ENCODE data around the gene CCM2L.

The CCM2L gene

GRCh38 chr20:32036716-32037485 lies 26.7 kb downstream of the CCM2L start:
- H3K9me2 ChIP-seq (replicated peaks; ENCODE audit: control insufficient read depth, low read length) = no peaks in the 10 kb centered on the region
- peak overlapping the region; percentile 89 for H3K27ac ChIP-seq (ENCODE audit: low read depth, low read length)
- no peaks in the 10 kb centered on the region for H4K20me1 ChIP-seq (ENCODE audit: control insufficient read depth, insufficient read depth, low read depth, low read length)
- no peaks in the 10 kb centered on the region for H3K79me2 ChIP-seq (ENCODE audit: control insufficient read depth, low read length)
- peaks cover 33% of the 10 kb centered on the region for H3F3A ChIP-seq (ENCODE audit: control insufficient read depth, insufficient read depth)
- H3K4me3 ChIP-seq (ENCODE audit: low read length) = peak overlapping the region; percentile 56
- H3K27me3 ChIP-seq (ENCODE audit: control insufficient read depth, low read length) = no peaks in the 10 kb centered on the region
- H3K36me3 ChIP-seq (ENCODE audit: control insufficient read depth, low read length) = no peaks in the 10 kb centered on the region
- peak overlapping the region; percentile 79 for H3K4me2 ChIP-seq (ENCODE audit: low read length)
- no peaks in the 10 kb centered on the region for H3K9me3 ChIP-seq (ENCODE audit: control insufficient read depth, insufficient read depth, low read length)
- TF ChIP-seq CTCF (IDR thresholded peaks at IDR 0.05; ENCODE audit: low read depth, low read length, poor library complexity, severe bottlenecking) (no peak), EZH2phosphoT487 (IDR thresholded peaks at IDR 0.05; ENCODE audit: borderline replicate concordance, low read length) (no peak)
- peaks cover 100% of the 10 kb centered on the region for H3K4me1 ChIP-seq (ENCODE audit: control insufficient read depth, low read length)

DNA sequence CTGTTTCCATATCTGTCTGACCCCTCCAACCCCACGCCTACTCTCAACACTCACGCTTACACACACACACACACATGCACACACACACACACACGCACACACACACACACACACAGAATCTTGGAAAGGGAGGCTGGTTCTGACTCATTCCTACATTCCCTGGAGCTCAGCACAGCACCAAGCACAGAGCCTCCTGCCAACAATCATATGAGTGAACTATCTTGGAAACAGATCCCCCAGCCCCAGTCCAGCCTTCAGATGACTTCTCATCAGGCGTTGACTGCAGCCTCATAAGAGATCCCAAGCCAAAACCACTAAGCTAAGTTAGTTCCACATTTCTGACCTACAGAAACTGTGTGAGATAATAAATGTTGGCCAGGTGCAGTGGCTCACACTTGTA lies 27.7 kb downstream of the CCM2L start:
- Histone ChIP-seq H3K9me2 (replicated peaks; ENCODE audit: control insufficient read depth, low read length) (no peaks in the 10 kb centered on the region), H3K27me3 (ENCODE audit: control insufficient read depth, low read length) (no peaks in the 10 kb centered on the region), H3K36me3 (ENCODE audit: control insufficient read depth, low read length) (no peaks in the 10 kb centered on the region), H3K27ac (ENCODE audit: low read depth, low read length) (peak overlapping the region; percentile 89), H3K9me3 (ENCODE audit: control insufficient read depth, insufficient read depth, low read length) (no peaks in the 10 kb centered on the region), H3F3A (ENCODE audit: control insufficient read depth, insufficient read depth) (peaks cover 37% of the 10 kb centered on the region), H3K4me2 (ENCODE audit: low read length) (peak overlapping the region; percentile 79), H3K79me2 (ENCODE audit: control insufficient read depth, low read length) (no peaks in the 10 kb centered on the region), H4K20me1 (ENCODE audit: control insufficient read depth, insufficient read depth, low read depth, low read length) (no peaks in the 10 kb centered on the region), H3K4me3 (ENCODE audit: low read length) (peak overlapping the region; percentile 56), H3K4me1 (ENCODE audit: control insufficient read depth, low read length) (peaks cover 100% of the 10 kb centered on the region)
- TF ChIP-seq EZH2phosphoT487 (IDR thresholded peaks at IDR 0.05; ENCODE audit: borderline replicate concordance, low read length) = no peak

- Histone ChIP-seq H3K9me2 (replicated peaks; ENCODE audit: control insufficient read depth, low read length) (no peaks in the 10 kb centered on the region), H3K4me2 (ENCODE audit: low read length) (peak overlapping the region; percentile 79), H3K27me3 (ENCODE audit: control insufficient read depth, low read length) (no peaks in the 10 kb centered on the region), H4K20me1 (ENCODE audit: control insufficient read depth, insufficient read depth, low read depth, low read length) (no peaks in the 10 kb centered on the region), H3K4me1 (ENCODE audit: control insufficient read depth, low read length) (peaks cover 78% of the 10 kb centered on the region), H3K9me3 (ENCODE audit: control insufficient read depth, insufficient read depth, low read length) (no peaks in the 10 kb centered on the region), H3K4me3 (ENCODE audit: low read length) (peak overlapping the region; percentile 63), H3K27ac (ENCODE audit: low read depth, low read length) (peak overlapping the region; percentile 89), H3K36me3 (ENCODE audit: control insufficient read depth, low read length) (no peaks in the 10 kb centered on the region), H3K79me2 (ENCODE audit: control insufficient read depth, low read length) (no peaks in the 10 kb centered on the region), H3F3A (ENCODE audit: control insufficient read depth, insufficient read depth) (peaks cover 42% of the 10 kb centered on the region)
- TF ChIP-seq CTCF (IDR thresholded peaks at IDR 0.05; ENCODE audit: low read depth, low read length, poor library complexity, severe bottlenecking) (no peak), EZH2phosphoT487 (IDR thresholded peaks at IDR 0.05; ENCODE audit: borderline replicate concordance, low read length) (no peak)
These were observed 30.1 kb downstream of the CCM2L start for GRCh38 chr20:32040142-32040953.
